Activated CD4-positive, alpha-beta T cell treated with anti-CD3 and anti-CD28 coated beads for 36 hours (primary cell): ENCODE results near the gene SYS1. TPM values are rescaled to one million over a fixed set of nuclear protein-coding genes. Genes with fewer than 3 reads are reported as not detected.

Experiments used
- ATAC-seq: fragments of 200-7000 bp; cut with Tn5 transposase; one replicate; pipeline ENCODE4 v1.10.0; 2021; ENCODE audit warnings: mild to moderate bottlenecking, moderate library complexity
- CTCF ChIA-PET: fragments of 350-600 bp; sonication (Branson Sonifier 250); formaldehyde crosslinking; loops from one replicate; lab custom pipeline; 2021; ENCODE audit warnings: antibody characterized with exemption; lab: Charles Lee
- POLR2A ChIA-PET: fragments of 350-600 bp; sonication (Branson Sonifier 250); formaldehyde crosslinking; loops from one replicate; lab custom pipeline; 2021; ENCODE audit warnings: antibody characterized with exemption, inconsistent platforms; lab: Charles Lee
- DNase-seq: peaks from one replicate; pipeline ENCODE4 v3.0.0-alpha.2; 2020
- H3K27ac Mint-ChIP-seq: one replicate; pipeline ENCODE4 v1.8.0; 2021; ENCODE audit warnings: mixed read lengths
- H3K27me3 Mint-ChIP-seq: one replicate; pipeline ENCODE4 v1.8.0; 2021; ENCODE audit warnings: mixed read lengths
- H3K36me3 Mint-ChIP-seq: one replicate; pipeline ENCODE4 v1.8.0; 2021; ENCODE audit warnings: low read depth, mixed read lengths
- H3K4me1 Mint-ChIP-seq: one replicate; pipeline ENCODE4 v1.8.0; 2021; ENCODE audit warnings: mixed read lengths
- H3K4me3 Mint-ChIP-seq: one replicate; pipeline ENCODE4 v1.8.0; 2021; ENCODE audit warnings: mild to moderate bottlenecking, moderate library complexity, mixed read lengths
- H3K9me3 Mint-ChIP-seq: one replicate; pipeline ENCODE4 v1.8.0; 2021; ENCODE audit warnings: low read depth, mixed read lengths
- intact Hi-C, 2 experiments: fragments of 100-400 bp; cut with DNase I in 1 of 2; cut with micrococcal nuclease in 1 of 2; formaldehyde crosslinking; loops; one replicate each; pipeline versions ENCODE4 v1.14.2 to v1.15.1; 2022 to 2024; cut with DNase I, micrococcal nuclease
- total RNA-seq, 2 experiments: library from RNA; stranded (reverse); gene quantifications; one replicate each; pipeline ENCODE4 v1.2.3, GENCODE V29; 2021

SYS1 gene
- total RNA-seq, 2 experiments from 2014 or later: 16.1 to 26.1 TPM

DNA sequence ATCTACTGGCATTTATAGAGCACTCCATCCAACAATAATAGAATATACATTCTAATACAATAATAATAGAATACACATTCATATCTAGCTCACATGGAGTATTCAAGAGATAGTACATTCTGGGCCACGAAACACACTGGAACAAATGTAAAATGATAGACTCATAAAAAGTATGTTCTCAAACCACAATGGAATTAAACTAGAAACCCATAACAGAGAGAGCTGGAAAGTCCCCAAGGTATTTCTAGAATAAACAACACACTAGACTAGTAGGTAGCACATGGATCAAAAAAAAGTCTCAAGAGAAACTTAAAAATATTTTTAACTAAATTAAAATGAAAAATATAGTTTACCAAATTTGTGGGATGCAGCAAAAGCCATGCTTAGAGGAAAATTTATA lies 24.3 kb downstream of the SYS1 start:
- H3K4me3 Mint-ChIP-seq: no peak overlapping the region
- no peak for ATAC-seq
- ChIA-PET CTCF (interaction anchor here (1.0 to 3.3 kb wide), 8 partner anchors 9 to 69 kb away, joined by 3 to 19 read pairs (median 4); partner anchors contain the start of genes SYS1 and TP53TG5), POLR2A (no interaction called here)
- H3K9me3 Mint-ChIP-seq: peaks cover 4% of the 10 kb centered on the region
- DNase-seq: no peak
- intact Hi-C loops: no loop called here
- H3K4me1 Mint-ChIP-seq: peaks cover 15% of the 10 kb centered on the region
- H3K36me3 Mint-ChIP-seq: peaks cover 5% of the 10 kb centered on the region
- no peaks in the 10 kb centered on the region for H3K27me3 Mint-ChIP-seq
- H3K27ac Mint-ChIP-seq: no peak overlapping the region

DNA sequence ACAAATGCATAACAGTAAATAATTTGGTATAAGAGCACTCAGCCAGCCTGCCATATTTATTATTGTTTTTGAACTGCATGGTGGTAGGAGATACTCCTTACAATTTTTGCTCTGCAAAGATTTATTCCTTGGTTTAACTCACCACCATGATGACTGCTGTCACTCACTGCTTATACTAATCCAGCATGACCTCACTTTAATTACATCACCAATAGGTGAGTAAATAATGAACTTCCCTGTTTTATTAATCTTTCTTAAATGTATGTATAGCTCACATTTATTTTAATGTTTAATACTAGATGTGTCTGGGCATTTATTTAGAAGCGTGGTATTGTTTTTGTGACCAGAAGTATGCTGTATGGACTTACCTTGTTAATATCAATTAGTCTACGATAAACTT lies 28.0 kb downstream of the SYS1 start:
- CTCF ChIA-PET: interaction anchor here (2.1 kb wide), 1 partner anchor 17 kb away, joined by 8 read pairs; no protein-coding TSS in a partner anchor

DNA sequence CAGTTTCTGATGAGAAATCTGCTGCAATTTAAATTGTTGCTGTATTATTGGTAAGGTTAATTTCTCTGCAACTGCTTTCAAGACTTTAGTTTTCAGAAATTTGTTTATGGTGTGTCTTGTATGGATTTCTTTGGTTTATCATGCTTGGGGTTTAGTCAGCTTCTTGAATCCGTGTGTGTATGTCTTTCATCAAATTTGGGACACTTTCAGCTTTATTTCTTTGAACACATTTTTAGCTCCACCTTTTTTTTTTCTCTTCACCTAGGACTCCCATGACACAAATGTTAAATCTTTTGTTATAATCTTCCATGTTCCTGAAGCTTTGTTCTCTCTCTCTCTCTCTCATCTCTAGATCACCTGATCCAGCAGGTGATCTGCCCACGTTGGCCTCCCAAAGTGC lies 28.6 kb downstream of the SYS1 start:
- CTCF ChIA-PET: interaction anchor here (2.1 kb wide), 1 partner anchor 18 kb away, joined by 8 read pairs; no protein-coding TSS in a partner anchor

More for the DNA sequence above, 28.0 kb downstream of the SYS1 start:
- no peak for ATAC-seq
- H3K9me3 Mint-ChIP-seq: peaks cover 4% of the 10 kb centered on the region
- H3K4me3 Mint-ChIP-seq: no peak overlapping the region
- DNase-seq: no peak
- H3K36me3 Mint-ChIP-seq: peaks cover 5% of the 10 kb centered on the region
- POLR2A ChIA-PET: no interaction called here
- H3K27me3 Mint-ChIP-seq: no peaks in the 10 kb centered on the region
- no peak overlapping the region for H3K27ac Mint-ChIP-seq
- intact Hi-C loops: no loop called here
- H3K4me1 Mint-ChIP-seq: peaks cover 15% of the 10 kb centered on the region

DNA sequence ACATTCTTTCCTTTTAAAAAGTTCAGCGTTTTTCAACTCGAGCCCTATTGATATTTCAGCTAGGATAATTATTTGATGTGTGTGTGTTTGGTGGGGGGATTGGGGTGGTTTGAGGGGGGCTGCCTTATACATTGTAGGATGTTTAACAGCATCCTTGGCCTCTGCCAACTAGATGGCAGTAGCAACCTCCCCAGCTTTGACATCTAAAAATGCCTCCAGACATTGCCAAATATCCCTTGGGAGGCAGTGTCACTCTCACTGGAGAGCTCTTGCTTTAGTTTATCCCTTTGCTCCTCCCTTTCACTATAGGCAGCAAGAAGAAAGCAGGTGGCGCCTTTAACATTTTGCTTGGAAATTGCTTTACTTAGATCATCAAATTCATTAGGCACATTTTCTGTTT lies 29.8 kb downstream of the SYS1 start:
- Mint-ChIP-seq H3K27ac (no peak overlapping the region), H3K4me3 (no peak overlapping the region)
- intact Hi-C loops: no loop called here

More for the DNA sequence above, 28.6 kb downstream of the SYS1 start:
- ATAC-seq (no peak), DNase-seq (no peak)
- no peaks in the 10 kb centered on the region for H3K27me3 Mint-ChIP-seq
- peaks cover 15% of the 10 kb centered on the region for H3K4me1 Mint-ChIP-seq
- POLR2A ChIA-PET: no interaction called here
- intact Hi-C loops: no loop called here
- H3K4me3 Mint-ChIP-seq: no peak overlapping the region
- H3K9me3 Mint-ChIP-seq: peaks cover 4% of the 10 kb centered on the region
- no peak overlapping the region for H3K27ac Mint-ChIP-seq
- H3K36me3 Mint-ChIP-seq: peaks cover 5% of the 10 kb centered on the region

DNA sequence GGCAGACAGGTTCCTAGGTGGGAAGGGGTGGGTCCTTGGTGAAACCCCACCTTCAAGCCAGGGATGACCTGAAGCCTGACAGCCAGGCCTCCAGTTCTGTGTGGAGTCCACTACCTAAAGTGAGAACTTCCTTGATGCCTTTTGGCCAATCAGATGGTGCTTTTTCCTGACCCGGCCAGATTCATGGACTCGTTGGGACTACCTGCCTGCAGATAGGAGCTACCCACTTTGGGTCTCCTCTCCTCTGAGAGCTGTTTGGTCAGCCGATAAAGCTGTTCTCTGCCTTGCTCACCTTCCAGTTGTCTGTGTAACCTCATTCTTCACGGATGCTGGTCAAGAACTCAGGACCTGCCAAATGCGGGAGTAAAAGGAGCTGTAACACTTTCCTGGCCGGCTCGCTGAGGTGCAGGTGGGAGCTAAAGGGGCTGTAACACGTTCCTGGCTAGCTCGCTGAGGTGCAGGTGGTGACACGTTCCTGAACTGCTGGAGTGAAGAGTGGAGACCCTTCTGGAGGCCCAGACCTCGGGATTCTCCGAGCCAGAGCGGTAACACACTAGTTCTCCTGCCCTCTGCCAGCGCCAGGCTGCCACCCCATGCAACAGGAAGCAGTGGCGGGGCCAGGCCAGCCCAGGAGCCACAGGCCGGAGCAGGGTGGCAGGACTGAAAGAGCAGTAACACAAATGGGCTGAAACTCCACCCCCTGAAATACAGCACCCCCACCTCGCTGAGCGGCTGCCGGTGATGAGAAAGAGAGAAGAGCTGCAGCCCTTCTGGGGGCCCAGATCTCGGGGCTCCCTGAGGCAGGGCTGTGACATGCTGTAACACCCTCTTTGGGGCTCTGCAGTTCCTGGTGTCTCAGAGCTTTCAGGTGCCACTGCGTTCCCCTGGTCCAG lies 31.5 kb downstream of the SYS1 start:
- ChIA-PET CTCF (interaction anchor here (1.1 to 1.6 kb wide), 2 partner anchors 14 to 20 kb away, joined by 3 to 17 read pairs; no protein-coding TSS in a partner anchor), POLR2A (no interaction called here)
- Mint-ChIP-seq H3K4me3 (no peak overlapping the region), H3K9me3 (peaks cover 5% of the 10 kb centered on the region), H3K27me3 (no peaks in the 10 kb centered on the region), H3K4me1 (peaks cover 8% of the 10 kb centered on the region), H3K27ac (no peak overlapping the region), H3K36me3 (peaks cover 4% of the 10 kb centered on the region)
- ATAC-seq (no peak), DNase-seq (no peak)
- intact Hi-C loops: no loop called here

More for the DNA sequence above, 29.8 kb downstream of the SYS1 start:
- no peak for ATAC-seq
- H3K4me1 Mint-ChIP-seq: peaks cover 9% of the 10 kb centered on the region
- H3K9me3 Mint-ChIP-seq: no peaks in the 10 kb centered on the region
- POLR2A ChIA-PET: no interaction called here
- no peaks in the 10 kb centered on the region for H3K27me3 Mint-ChIP-seq
- peaks cover 1% of the 10 kb centered on the region for H3K36me3 Mint-ChIP-seq
- CTCF ChIA-PET: interaction anchor here (2.1 kb wide), 1 partner anchor 19 kb away, joined by 8 read pairs; no protein-coding TSS in a partner anchor
- DNase-seq: no peak

DNA sequence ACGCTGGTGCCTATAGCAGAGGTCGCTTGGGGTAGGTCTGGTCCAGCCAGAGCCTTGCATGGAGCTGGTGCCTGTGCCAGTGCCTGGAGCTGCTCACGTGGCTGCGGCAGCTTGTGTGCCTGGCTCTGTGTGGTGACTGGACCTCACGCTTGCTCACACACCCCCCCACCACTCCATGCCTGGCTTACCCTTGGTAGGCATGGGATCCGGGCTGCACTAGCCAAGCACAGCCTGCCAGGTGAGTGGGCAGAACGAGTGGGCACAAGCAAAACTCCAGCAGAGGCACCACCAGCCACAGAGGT lies 32.1 kb downstream of the SYS1 start:
- H3K9me3 Mint-ChIP-seq: peaks cover 11% of the 10 kb centered on the region
- ATAC-seq (no peak), DNase-seq (no peak)
- no peak overlapping the region for H3K27ac Mint-ChIP-seq
- H3K27me3 Mint-ChIP-seq: no peaks in the 10 kb centered on the region
- intact Hi-C loops: no loop called here
- ChIA-PET CTCF (interaction anchor here (1.1 to 1.6 kb wide), 2 partner anchors 14 to 21 kb away, joined by 3 to 17 read pairs; no protein-coding TSS in a partner anchor), POLR2A (no interaction called here)
- no peak overlapping the region for H3K4me3 Mint-ChIP-seq
- H3K4me1 Mint-ChIP-seq: peaks cover 8% of the 10 kb centered on the region
- peaks cover 10% of the 10 kb centered on the region for H3K36me3 Mint-ChIP-seq

DNA sequence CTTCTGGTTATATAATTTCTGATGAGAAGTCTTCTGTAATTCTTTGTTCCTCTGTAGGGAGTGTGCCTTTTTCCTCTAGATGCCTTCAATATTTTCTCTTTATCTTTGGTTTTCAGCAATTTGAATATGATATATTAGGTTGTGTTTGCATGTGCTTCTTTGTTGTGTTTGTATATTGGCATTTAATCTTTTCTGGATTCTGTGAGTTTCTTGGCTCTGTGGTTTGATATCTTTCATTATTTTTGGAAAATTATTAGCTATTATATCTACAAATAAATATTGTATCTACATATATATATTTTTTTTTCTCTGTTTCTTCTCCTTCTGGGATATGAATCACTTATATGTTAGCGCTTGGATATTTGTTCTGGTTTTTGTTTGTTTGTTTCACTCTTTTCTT lies 36.1 kb downstream of the SYS1 start:
- ChIA-PET CTCF (interaction anchor here (1.0 to 1.5 kb wide), 2 partner anchors 25 to 27 kb away, joined by 3 to 6 read pairs; no protein-coding TSS in a partner anchor), POLR2A (no interaction called here)
- DNase-seq (no peak), ATAC-seq (no peak)
- Mint-ChIP-seq H3K4me1 (peaks cover 6% of the 10 kb centered on the region), H3K9me3 (peaks cover 15% of the 10 kb centered on the region), H3K4me3 (no peak overlapping the region), H3K36me3 (peaks cover 25% of the 10 kb centered on the region), H3K27ac (no peak overlapping the region), H3K27me3 (no peaks in the 10 kb centered on the region)
- intact Hi-C loops: no loop called here

DNA sequence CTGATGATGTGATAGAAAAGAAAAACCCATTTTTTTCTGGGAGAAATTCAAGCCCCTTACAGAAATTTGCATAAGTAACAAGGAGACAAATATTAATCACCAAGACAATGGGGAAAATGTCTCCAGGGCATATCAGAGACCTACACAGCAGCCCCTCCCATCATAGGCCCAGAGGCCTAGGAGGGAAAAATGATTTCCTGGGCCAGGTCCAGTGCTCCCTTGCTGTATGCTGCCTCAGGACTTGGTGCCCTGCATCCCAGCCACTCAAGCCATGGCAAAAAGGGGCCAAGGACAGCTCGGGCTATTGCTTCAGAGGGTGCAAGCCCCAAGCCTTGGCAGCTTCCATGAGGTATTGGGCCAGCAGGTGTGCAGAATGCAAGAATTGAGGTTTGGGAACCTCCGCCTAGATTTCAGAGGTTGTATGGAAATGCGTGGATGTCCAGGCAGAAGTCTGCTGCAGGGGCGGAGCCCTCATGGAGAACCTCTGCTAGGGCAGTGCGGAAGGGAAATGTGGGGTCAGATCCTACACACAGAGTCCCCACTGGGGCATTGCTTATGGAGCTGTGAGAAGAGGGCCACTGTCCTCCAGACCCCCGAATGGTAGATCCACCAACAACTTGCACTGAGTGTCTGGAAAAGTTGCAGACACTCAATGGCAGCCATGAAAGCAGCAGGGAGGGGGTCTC lies 37.5 kb downstream of the SYS1 start:
- Mint-ChIP-seq H3K4me3 (no peak overlapping the region), H3K9me3 (peaks cover 15% of the 10 kb centered on the region), H3K4me1 (peaks cover 12% of the 10 kb centered on the region), H3K27ac (no peak overlapping the region), H3K27me3 (peaks cover 3% of the 10 kb centered on the region), H3K36me3 (peaks cover 25% of the 10 kb centered on the region)
- ChIA-PET POLR2A (no interaction called here), CTCF (no interaction called here)
- DNase-seq (no peak), ATAC-seq (no peak)
- intact Hi-C loops: no loop called here

DNA sequence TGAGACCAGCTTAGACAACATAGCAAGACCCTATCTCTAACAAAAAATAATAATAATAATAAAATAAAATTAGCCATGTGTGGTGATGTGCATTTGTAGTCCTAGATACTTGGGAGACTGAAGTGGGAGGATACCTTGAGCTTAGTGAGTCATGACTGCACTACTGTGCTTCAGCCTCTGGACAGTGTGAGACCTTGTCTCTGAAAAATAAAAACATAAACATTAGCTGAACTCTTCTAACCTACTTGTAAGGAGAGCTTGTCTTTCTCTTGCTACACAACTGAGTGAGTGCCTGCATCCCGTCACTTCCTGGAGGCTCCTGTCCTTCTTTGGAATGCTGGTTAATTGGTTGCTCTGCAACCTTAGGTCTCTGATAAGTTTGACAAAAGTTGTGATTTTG lies 40.0 kb downstream of the SYS1 start:
- Mint-ChIP-seq H3K27ac (no peak overlapping the region), H3K9me3 (peaks cover 15% of the 10 kb centered on the region), H3K36me3 (peaks cover 24% of the 10 kb centered on the region), H3K4me3 (no peak overlapping the region), H3K4me1 (peaks cover 21% of the 10 kb centered on the region), H3K27me3 (peaks cover 3% of the 10 kb centered on the region)
- no peak for DNase-seq
- intact Hi-C loops: no loop called here
- POLR2A ChIA-PET: no interaction called here
- CTCF ChIA-PET: interaction anchor here (0.6 to 3.5 kb wide), 4 partner anchors 10 to 112 kb away, joined by 3 to 24 read pairs (median 4); no protein-coding TSS in a partner anchor
- ATAC-seq: no peak

DNA sequence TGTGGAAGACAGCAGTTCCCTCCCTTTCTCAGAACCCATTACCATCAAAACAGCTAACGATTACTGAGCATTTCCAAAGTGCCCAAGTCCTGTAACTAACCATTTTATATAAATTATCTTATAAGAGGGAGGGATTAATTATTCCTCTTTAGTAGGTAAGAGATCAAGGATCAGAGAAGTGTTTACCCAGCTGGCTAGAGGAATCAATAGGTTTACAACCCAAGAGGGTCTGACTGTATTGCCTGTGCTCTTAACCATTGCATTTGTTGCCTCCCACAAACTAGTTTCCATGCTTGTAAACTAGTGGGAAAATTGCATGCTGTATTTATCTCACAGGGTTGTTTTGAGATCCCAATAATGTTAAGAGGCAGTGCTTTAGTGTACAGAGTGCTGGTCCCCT lies 41.5 kb downstream of the SYS1 start:
- Mint-ChIP-seq H3K36me3 (peaks cover 21% of the 10 kb centered on the region), H3K4me1 (peaks cover 22% of the 10 kb centered on the region), H3K4me3 (peak overlapping the region; percentile 73), H3K9me3 (peaks cover 10% of the 10 kb centered on the region), H3K27ac (peak overlapping the region; percentile 70), H3K27me3 (peaks cover 3% of the 10 kb centered on the region)
- DNase-seq (no peak), ATAC-seq (no peak)
- CTCF ChIA-PET: interaction anchor here (0.7 to 3.5 kb wide), 8 partner anchors 11 to 1121 kb away, joined by 3 to 24 read pairs (median 5); partner anchors contain the start of gene PIGT
- POLR2A ChIA-PET: no interaction called here
- intact Hi-C loops: no loop called here

DNA sequence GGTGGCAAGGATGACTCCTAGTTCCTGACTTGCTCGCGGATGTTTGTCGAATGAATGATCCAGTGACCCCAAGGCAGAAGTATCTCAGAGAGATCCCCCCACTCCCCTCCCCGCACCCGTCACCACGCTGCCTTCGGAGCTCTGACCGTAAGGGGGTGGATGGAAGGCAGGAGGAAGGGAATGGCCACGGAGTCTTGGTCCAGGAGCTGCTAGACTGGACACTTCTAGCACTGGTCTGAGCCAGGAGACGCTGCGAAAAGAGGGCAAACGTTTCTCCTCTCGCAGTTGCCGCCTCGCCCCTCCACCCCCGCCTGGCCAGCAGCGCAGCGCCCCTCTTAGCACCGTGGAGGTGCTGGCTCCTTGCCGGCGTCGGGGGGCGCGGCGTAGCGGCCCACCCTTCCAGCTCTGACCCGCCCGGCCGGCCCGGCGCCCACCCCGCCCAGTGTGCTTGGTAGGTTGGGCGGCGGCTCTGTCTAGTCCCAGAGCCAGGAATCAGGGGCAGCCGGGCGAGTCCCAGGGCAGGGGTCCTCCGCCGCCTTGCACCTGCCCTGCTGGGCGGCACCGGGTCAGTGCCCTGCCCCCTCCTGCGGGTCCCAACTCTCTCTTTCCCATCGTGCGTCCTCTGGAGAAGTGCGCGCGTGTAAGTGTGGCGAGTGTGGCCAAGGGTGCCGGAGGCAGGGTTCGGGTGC lies 42.8 kb downstream of the SYS1 start:
- Mint-ChIP-seq H3K27me3 (peaks cover 3% of the 10 kb centered on the region), H3K4me1 (peaks cover 22% of the 10 kb centered on the region), H3K27ac (peak overlapping the region; percentile 19), H3K36me3 (peaks cover 12% of the 10 kb centered on the region), H3K9me3 (peaks cover 2% of the 10 kb centered on the region), H3K4me3 (peak overlapping the region; percentile 73)
- ChIA-PET POLR2A (no interaction called here), CTCF (interaction anchor here (0.6 to 3.5 kb wide), 5 partner anchors 10 to 46 kb away, joined by 3 to 24 read pairs (median 5); partner anchors contain the start of gene SYS1)
- no peak for ATAC-seq
- intact Hi-C loops: loop anchor here in 1 of 2 experiments (1.0 to 2.0 kb wide), 4 partner anchors 11 to 206 kb away; partner anchors contain the start of genes PIGT and SYS1
- DNase-seq: no peak
